ENCODE measurements around the gene EFHD1.

EFHD1 gene, protein sequence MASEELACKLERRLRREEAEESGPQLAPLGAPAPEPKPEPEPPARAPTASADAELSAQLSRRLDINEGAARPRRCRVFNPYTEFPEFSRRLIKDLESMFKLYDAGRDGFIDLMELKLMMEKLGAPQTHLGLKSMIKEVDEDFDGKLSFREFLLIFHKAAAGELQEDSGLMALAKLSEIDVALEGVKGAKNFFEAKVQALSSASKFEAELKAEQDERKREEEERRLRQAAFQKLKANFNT

DNA sequence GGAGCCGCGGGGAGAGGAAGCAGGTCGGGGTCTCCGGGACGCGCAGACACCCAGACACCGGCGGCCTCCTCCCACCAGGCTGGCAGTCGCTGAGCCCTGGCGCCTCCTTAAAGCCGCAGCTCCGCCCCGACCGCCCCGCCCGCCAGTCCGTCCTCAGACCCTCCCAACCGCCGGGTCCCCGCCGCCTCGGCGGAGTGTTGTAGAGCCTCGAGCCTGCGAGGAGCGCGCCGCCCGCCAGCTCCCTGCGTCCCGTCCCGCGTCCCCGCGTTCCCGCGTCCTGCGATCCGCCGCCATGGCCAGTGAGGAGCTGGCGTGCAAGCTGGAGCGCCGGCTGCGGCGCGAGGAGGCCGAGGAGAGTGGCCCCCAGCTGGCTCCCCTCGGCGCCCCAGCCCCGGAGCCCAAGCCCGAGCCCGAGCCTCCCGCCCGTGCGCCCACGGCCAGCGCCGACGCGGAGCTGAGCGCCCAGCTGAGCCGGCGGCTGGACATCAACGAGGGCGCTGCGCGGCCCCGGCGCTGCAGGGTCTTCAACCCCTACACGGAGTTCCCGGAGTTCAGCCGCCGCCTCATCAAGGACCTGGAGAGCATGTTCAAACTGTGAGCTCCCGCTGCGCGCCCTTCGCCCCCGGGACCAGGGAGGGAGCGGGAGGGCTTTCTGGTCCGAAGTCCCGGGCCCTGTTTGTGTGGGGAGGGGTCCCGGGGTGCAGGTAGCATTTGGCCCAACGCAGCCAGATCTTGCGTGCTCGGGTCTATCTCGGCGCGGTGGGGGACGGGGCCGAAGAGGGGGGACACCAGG is at the start of gene EFHD1:
Gene EFHD1, plus strand, starts transcription at position 192 of the 793 bp plus-strand sequence. Its CDS starts 101 bp downstream, at position 293.
- DNase-seq (ENCODE audit: low read depth), result peak; percentile 48

DNA sequence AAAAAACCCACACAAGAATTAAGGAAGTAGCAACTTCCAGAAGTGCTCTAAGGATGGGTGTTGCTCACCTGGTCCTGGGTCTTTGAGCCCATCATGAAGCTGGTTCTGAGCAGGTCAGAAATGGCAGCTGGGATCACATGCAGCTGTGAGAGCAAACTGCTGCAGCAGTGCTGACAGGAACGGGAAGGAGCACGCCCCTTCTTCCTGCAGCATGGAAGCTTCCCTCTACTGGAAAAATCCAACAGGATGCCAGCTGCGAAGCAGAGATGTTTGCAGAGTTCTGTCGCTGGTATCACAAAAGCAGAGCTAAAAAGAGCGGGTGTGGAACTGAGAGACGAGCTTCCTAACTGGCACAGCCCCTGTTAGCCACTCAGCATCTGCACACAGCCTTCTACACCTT is 49.2 kb upstream of the EFHD1 start:
- DNase-seq (ENCODE audit: low read depth), result no peak

DNA sequence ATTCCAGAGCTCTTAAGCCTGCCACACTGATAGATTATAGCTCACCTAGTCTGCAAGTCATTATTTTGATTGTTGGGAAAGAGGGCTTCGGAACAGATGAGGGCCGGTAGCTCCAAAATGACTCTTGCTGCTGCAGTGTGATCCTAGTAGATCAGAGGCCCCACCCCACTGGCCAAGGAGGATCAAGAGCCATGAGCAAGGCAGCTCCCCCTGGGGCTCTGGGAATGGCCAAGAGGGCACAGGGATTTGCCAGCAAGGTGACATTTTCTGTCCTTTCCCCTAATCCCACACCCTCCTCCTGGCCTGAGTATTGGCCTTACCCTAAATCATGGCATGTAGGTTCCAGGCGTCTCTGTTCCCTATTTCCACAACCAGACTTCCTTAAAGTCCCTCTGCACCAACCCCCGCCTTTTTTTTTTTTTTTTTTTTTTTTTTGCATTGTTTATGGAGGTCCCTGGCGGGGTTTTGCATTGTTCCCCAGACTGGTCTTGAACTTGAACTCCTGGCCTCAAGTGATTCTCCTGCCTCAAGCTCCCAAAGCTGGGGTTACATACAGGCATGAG is 46.4 kb upstream of the EFHD1 start:
- DNase-seq (ENCODE audit: low read depth), result no peak

DNA sequence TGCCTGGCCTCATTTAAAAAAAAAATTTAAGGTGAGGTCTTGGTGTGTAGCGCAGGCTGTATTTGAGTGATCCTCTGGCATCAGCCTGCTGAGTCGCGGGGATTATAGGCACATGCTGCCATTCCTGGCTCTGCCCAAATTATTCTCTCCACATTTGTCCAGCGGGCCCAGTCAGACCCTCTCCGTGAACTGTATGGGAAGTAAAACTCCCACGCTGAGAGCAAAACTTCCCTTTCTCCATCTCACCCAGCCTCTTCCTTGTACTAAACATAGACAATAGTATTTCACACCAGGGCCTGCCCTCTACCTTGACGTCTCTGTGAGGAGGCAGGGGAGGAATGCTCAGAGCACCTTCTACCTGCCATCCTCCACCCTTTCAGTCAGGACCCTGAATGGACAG is 45.9 kb upstream of the EFHD1 start:
- DNase-seq (ENCODE audit: low read depth), result no peak

DNA sequence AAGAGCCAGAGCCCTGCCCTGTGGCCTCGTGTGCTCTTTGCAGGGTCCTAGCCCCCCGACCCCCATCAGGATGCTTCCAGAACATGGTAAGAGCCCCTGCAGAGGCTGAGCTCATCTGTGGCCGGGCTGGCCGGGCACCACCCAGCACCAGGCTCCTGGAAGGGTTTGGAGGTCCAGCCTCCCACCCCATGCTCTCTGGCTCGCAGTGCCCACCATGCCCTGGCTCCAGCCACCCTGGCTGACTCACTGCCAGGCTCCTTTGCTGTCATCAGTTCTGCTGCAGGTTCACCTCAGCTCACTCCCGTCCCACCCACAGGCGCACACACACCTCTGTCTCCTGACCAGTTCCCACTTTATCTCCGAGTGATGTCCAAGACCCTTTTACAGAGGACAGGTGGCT is 45.4 kb upstream of the EFHD1 start:
- no peak for DNase-seq (ENCODE audit: low read depth)

DNA sequence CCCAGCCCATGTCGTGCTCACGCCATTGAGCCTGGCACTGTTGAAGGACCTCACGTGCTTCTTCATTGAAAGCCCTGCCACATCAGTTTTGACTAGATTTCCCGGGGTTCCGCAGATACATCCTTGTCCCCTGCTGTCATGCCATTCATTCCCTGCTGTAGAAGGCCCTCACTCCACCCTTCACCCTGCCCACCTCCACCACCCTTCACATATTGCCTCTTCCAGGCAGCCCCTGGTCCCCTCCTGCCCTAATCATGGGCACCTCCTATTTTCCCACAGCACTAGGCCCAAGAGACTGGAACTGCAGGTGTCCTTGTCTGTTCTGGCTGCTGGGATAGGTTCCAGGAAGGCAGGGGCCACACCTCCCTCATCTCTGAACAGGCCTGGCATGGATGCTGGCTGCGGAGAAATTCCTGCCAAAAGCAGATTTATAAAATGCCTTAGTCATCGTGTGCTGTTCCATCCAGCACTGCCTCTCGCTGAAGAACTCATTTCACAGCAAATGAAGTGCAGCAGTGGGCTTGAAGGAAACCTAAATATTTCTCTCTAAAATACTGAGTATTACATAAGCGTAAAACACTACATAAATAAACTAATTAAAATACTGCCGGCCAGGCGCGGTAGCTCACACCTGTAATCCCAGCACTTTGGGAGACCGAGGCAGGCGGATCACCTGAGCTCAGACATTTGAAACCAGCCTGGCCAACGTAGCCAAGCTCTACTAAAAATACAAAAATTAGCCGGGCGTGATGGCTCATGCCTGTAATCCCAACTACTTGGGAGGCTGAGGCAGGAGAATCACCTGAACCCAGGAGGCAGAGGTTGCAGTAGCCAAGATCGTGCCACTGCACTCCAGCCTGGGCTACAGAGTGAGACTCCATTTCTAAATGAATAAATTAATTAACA is 44.5 kb upstream of the EFHD1 start:
- no peak for DNase-seq (ENCODE audit: low read depth)

DNA sequence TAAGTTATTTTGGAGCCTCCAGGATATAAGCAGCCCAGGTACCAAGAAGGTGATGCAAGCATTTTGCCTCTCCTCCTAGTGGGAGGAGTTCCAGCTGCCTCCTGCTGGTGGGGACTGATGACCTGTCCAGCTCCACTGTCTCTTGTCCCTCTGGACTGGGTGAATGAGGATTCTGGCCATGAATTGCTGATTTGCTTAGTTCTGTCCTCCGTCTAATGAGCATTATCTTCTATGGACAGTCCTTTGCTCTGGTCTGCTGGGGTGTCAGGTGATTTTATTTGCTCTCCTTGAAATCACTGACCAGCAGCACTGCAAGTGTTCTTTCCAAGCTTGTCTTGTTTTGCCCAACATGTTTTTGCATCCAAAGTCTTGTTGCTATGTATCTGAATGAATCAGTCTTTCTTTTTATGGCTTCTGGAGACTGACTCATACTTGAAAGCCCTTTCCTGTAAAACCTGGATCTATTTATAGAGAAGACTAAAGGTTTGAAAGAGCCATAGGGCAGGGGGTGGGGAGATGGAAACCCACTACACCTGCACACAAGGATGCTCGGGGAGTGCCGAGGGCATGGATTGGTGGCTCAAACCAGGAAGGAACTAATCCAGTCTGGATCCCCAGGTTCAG is 40.5 kb upstream of the EFHD1 start:
- DNase-seq (ENCODE audit: low read depth), result no peak

DNA sequence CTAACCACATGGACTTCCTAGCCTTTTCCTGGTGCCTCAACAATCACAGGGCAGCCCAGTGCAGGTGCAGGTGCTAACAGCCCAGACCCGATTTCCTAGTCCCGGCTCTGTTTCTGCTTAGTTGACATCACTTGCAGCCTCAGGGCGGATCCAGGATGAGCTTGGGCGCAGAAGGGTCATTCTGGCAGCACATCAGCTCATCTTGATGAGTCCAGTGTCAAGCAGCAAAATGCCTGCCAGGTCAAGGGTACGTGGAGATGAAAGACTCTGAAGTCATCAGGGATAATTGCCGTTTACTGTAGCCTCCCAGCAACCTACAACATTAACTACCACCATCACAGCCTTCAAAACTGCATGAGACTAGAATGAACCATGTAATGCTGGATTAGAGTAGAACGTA is 39.4 kb upstream of the EFHD1 start:
- DNase-seq (ENCODE audit: low read depth), result no peak

DNA sequence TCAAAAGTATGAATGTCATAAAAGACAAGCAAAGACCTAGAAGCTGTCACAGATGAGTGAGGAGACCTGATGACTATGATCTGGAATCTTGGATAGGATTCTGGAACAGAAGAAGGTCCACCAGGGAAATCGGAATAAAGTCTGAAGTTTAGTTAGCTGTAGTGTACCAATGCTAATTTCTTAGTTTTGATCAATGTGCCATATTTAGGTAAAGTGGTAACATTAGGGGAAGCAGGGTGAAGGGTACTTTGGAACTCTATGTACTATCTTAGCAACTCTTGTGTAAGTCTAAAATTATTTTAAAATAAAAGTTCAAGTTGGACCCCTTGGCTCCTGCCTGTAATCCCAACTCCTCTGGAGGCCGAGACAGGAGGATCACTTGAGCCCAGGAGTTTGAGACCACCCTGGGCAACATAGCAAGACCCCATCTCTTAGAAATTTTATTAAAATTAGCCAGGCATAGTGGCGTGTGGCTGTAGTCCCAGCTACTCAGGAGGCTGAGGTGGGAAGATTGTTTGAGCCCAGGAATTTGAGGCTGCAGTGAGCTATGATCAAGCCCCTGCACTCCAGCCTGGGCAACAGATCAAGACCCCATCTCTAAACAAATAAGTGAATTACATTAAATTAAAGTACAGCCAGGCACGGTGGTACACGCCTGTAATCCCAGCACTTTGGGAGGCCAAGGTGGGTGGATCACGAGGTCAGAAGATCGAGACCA is 35.9 kb upstream of the EFHD1 start:
- no peak for DNase-seq (ENCODE audit: low read depth)

DNA sequence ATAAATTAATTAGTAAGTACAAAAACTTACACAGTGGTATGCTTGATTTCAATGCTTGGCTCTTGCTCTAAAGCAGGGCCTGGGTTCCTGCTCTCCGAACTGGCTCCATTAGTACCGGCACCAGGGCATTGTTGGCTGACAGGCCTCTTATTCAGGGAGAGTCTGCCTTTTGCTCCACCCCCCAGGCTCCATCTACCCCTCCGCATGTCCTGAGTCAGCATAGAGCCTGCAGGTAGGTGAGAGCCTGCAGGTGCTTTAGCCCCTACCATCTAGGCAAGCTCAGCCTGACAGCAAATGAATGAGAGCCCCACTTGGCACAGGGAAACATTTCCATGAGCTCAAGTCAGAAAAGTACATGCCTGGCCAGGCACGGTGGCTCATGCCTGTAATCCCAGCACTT is 35.1 kb upstream of the EFHD1 start:
- no peak for DNase-seq (ENCODE audit: low read depth)

DNA sequence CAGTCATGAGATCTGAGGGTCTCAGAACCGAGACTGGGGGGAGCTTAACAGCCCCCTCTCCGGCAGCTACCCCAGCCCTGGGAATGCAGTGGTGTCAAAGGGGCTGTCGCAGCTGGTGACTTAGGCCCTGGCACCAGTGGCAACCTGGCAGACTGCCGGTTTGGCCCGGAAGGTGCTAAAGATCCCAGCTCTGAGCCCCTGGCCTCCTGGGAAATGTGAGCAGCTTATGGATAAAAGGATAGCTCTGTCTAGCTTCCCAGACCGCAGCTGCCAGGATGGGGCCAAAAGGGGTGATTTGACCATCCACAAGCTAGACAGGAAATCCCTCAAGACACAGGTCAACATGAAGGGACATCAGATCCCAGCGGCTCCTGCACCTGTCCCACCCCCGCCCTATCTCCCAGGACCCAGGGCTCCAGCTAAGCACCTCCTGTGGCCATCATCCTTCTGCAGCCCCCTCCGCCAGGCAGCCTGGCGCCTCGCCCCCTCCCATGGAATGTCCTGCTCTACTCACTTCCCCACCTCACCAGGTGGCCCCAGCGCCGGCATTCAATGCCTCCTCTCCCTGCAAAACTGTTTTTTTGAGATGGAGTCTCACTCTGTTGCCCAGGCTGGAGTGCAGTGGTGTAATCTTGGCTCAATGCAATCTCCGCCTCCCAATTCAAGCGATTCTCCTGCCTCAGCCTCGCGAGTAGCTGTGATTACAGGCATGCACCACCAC is 33.2 kb upstream of the EFHD1 start:
- no peak for DNase-seq (ENCODE audit: low read depth)

DNA sequence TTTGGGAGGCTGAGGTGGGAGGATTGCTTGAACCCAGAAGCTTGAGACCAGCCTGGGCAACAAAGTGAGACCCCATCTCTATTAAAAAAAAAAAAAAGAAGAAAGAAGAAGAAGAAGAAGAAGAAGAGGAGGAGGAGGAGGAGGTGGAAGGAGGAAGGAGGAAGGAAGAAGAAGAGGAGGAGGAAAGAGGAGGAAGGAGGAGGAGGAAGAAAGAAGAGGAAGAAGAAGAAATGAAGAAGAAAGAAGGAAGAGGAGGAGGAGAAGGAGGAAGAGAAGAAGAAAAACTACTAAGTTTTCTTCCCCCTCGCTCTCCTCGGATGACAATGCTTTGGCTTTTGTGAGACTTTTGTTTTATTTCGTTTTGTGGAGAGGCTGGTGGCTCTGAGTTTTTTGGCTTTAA is 30.1 kb upstream of the EFHD1 start:
- no peak for DNase-seq (ENCODE audit: low read depth)

DNA sequence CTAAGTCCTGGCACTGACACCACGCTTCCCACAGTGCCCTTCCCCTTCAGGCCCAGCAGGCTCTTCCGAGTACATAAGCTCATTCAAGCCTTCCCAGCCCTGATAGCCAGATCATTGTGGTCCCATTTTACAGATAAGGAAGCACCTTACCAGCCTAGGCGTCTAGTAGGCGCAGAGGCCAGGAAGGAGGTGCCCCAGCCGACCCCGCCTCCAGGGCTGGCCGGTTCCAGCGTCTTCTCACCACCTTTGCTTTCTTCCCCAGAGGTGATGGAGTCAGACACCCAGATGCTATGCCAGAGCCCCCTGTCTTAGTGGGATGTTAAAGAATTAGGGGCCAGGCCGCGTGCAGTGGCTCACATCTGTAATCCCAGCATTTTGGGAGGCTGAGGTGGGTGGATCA is 28.9 kb upstream of the EFHD1 start:
- no peak for DNase-seq (ENCODE audit: low read depth)

DNA sequence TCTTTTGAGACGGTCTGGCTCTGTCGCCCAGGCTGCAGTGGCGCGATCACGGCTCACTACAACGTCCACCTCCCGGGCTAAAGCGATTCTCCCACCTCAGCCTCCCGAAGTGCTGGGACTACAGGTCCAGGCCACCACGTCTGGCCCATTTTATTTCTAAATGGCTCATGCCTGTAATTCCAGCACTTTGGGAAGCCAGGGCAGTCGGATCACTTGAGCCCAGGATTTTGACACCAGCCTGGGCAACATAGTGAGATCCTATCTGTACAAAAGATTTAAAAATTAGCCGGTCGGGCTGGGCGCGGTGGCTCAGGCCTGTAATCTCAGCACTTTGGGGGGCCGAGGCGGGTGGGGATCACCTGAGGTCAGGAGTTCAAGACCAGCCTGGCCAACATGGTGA is 26.4 kb upstream of the EFHD1 start:
- DNase-seq (ENCODE audit: low read depth), result no peak

DNA sequence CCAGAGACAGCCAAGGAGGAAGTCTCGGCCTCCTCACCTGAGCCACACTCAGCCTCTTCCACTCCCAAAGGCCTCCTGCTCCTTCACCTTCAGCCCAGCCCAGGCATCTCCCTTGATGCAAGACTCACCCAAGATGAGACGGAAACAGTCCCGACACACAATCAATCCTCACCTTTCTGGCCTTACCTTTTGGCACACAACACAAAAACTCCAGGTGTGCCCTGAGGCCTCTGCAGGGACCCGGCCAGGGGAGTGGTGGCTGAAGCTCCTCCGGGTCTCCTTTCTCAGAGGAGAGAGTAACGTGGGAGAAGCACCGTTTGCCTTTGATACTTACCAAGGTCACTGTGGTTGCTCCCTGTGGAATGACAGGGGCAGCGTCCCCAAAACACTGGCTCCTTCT is 23.8 kb upstream of the EFHD1 start:
- DNase-seq (ENCODE audit: low read depth), result no peak

DNA sequence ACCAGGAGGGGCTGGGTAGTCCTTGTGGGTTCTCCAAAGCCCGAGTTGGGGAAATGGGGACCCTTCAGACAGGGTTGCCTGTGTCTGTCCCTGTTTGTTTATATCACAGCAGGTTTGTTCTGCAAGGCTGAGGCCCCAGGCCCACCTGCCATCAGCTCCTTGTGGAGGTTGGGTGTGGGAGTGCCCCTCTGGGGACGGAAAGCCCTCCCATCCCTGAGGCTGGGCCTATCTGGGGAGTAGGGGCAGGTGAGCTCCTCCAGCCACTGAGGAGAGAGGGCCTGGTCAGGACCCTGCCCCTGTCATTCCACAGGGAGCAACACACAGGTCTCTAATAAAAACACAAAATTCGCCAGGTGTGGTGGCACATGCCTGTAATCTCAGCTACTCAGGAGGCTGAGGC is 23.3 kb upstream of the EFHD1 start:
- DNase-seq (ENCODE audit: low read depth), result no peak

DNA sequence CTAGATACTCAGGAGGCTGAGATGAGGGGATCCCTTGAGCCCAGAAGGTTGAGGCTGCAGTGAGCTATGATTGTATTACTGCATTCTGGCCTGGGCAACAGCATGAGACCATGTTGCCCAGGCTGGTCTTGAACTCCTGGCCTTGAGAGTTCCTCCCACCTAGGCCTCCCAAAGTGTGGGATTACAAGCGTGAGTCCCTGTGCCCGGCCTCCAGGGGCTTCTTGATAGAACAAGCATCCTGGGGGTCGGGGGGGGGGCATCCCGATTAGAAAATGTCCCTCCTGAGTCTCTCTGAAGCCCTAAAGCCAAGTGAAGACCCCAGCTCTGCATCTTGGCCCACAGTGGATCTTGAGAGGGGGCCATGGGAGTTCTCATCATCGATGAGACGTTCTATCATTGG is 22.3 kb upstream of the EFHD1 start:
- no peak for DNase-seq (ENCODE audit: low read depth)

DNA sequence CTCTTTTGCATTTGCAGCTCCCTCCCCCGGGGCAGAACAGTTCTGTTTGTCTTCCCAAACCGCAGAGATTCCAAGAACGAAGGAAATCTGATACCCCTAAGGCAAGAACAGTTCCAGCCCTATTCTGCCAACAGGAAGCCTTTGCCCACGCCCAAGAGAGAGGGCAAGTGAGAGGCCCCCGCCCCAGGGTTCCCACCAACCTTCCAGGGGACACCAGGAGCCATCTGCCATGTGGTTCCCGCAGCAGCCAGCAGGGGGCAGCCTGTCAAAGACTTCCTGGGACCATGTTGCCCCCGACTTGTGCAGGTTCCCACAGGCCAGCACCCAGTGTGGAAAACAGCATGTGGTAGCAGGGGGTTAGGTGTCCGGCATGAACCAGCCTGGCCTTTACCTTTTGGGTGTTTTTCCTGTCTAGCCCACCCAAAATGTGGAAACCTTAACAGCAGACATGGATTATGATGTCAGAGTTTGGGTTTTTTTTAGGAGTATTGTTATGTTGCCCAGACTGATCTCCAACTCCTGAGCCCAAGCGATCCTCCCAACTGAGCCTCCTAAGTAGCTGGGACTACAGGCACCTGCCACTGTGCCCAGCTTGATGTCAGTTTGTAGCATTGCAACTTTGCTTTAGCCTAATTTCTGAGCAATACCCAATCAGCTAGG is 21.7 kb upstream of the EFHD1 start:
- DNase-seq (ENCODE audit: low read depth), result peak; percentile 67

DNA sequence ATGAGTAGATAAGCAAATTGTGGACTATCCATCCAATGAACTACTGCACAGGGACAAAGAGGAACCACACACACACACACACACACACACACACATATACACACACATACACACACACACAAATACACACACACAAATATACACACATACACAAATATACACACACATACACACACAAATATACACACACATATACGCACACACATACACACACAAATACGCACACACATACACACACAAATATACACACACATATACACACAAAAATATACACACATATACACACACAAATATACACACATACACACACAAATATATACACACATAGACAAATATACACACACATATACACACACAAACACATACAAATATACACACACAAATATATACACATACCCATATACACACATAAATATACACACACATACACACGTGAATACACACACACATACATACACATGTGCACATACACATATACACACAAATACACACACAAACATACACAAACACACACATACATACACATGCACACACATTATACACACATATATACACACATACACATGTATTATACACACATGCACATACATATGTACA is 19.8 kb upstream of the EFHD1 start:
- DNase-seq (ENCODE audit: low read depth), result no peak

DNA sequence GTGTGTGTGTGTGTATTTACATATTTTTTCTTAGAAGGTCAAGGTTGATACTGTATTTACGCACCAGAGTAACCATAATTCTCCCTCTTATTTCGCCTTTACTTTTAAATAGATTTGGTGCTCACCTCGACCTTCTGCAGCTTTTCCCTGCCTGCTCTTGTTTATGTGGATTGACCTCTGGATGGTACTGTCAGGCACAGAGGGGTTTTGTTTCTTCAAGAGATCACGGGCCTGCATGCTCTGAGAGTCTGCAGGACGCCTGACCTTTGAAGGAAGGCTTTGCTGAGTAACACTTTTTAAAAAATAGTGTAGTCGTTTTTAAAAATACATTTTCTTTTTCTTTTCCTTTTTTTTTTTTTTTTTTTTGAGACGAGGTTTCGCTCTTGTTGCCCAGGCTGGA is 18.1 kb upstream of the EFHD1 start:
- DNase-seq (ENCODE audit: low read depth), result no peak

Measured in activated T-cell treated with anti-CD3 and anti-CD28 coated beads for 48 hours (primary cell).